HG03103 (cell line): ENCODE data around the gene TPCN2.

Experiments
- ATAC-seq: cut with Tn5 transposase; IDR thresholded peaks from one replicate; pipeline ENCODE4 v1.9.1; 2021; ENCODE audit warnings: low read depth; ENCODE audit not compliant: unreplicated experiment

Gene TPCN2

GRCh38 chr11:69010361-69010891 is 38.3 kb upstream of the TPCN2 start:
- ATAC-seq = no peak

DNA sequence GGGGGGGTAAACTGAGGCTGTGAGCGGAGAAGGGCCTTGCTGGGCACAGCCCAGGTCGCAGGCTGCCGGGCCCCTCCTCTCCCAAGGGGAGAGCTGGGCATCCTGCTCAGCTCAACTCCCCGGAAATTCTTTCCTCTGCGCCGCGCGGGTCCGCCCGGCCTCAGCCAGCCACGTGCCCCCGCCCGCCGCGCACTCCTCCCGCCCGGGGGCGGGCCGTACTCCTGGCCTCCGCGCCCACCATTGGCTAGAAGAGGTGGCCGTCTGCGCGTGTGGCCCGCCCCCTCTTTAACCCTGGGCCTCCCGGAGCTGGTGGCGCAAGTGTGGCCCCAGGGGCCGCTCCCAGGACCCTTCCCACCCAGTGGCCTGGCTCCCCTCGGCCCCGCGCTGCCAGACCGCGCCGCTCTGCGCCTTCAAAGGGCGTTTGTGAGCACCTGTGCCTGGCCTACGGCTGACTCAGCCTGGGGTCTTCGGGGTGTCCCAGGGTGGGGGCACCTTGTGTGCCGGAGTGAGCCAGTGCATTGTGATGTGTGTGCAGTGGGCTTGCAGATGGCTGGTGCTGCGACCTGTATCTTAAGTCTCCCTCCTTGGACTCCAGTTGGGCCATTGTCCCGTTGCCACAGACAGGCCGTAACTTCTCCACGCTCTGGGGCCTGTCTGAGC is 37.6 kb upstream of the TPCN2 start:
- no peak for ATAC-seq

DNA sequence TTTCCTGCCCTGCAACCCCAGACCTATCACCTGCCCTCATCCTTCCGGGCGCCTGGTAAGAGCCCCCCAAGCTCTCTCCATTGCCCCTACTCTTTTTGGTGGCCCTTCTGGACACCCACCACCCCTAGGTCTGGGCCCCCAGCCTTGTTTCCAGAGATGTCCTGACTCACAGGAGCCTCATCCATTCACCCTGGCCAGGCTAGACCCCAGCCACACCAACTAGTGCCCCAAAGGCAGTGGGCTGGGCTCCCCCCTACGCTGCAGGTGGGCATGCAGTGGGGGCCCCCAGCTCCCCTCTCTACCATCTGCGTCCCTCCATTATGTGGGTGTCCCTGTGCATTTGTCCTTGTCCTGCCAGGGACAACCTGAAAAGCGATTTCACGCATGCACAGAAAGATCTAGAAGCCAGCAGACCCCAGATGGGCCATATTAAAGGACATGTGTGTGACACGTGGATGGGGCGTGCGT is 37.1 kb upstream of the TPCN2 start:
- ATAC-seq = no peak

DNA sequence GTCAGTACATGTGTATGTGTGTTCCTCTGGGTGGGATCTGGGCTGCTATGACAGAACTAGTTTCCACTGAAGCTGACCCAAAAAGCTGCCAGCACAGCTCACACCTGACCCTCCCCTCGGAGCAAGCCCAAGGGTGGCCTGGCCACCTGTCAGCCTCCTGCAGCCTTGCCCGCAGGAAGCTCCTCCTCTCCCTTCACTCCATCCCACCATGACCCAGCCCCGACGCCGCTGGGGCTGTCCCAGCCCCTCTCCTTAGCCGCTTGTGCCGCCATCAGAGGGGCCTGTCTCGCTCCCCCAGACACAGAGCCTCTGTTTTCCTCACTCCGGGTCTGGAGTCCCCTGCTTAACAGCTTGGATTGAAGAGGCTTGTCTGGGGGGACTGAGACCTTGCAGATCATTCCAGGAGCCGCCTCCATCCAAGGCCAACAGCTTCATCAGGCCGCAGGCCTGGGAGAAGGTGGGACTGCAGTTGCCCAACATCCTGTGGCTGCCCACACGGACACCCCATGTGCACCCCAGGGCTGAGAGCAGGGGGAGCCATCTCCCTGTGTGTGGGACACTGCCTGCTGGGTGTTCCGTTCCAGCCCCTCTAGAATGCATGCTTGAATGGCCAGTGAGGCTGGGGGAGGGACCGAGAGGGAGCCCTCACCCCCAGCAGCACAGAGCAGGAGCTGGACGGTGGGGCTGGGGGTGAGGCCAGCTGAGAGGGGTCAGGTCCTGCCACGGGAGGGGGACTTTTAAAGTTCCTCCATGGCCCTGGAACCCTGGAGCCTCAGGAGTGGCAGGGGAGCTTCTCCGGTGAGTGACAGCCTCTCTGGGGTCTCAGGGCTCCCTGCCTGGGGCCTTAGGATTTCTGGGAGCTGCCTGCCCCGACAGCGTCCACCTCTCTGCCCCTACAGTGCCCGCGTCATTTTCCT is 36.4 kb upstream of the TPCN2 start:
- no peak for ATAC-seq

GRCh38 chr11:69013009-69013951 is 35.5 kb upstream of the TPCN2 start, which contains the start of gene MRGPRF:
MRGPRF (minus strand) TSS chr11:69013246; CDS start chr11:69009901, 3,345 bp downstream.
- no peak for ATAC-seq

GRCh38 chr11:69014084-69014851 is 34.5 kb upstream of the TPCN2 start:
- ATAC-seq = no peak

DNA sequence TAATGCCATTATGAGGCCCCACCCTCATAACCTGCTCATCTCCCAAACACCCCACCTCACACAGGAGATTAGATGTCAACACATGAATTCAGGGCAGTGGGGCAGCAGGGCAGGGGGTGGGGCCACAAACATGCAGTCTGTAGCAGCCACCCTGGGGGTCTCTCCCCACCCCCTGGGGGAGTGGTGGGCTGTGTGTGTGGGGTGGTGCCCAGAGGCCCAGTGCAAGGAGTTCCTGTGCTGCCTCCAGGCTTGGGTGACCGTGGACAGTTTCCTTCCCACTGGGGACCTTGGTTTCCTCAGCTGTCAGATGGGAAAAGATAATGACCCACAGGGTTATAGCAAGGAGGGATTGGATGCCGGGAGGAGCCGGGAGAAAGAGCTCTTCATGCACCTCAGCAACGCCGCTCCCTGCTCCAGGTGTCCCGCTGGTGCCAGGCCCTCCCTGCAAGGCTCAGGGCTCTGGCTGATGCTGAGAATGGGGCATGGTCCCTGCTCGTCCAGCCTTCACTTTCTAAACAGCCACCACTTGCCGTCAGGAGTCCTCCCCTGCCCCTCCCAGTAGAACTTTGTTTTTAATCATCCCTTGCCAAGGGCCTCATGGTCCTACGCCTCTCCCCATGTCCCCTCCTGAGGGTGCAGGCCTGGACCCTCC is 33.7 kb upstream of the TPCN2 start:
- no peak for ATAC-seq

GRCh38 chr11:69017951-69018350 is 30.8 kb upstream of the TPCN2 start:
- no peak for ATAC-seq

GRCh38 chr11:69018924-69019323 is 29.8 kb upstream of the TPCN2 start:
- ATAC-seq = no peak

- no peak for ATAC-seq
These were observed 26.5 kb upstream of the TPCN2 start for GRCh38 chr11:69022260-69022659.

DNA sequence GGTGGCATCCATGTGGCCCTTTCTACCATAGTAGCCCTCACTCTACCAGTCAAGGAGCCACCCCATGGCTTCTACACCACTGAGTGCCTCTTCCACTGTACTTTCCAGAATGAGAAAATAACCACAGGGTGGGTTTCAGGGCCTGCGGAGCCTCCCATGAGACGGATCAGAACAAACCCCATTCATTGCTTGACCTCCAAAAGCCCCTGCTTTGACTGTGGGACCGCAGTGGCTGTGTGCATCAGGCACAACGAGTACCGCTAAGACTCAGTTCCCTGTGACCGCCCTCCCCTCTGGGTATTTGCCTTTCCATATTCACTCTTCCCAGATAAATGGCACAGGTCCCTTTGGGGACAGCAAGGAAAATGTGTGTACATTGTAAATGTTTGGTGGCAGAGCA is 24.2 kb upstream of the TPCN2 start:
- no peak for ATAC-seq

GRCh38 chr11:69027704-69028372 is 20.9 kb upstream of the TPCN2 start:
- no peak for ATAC-seq

DNA sequence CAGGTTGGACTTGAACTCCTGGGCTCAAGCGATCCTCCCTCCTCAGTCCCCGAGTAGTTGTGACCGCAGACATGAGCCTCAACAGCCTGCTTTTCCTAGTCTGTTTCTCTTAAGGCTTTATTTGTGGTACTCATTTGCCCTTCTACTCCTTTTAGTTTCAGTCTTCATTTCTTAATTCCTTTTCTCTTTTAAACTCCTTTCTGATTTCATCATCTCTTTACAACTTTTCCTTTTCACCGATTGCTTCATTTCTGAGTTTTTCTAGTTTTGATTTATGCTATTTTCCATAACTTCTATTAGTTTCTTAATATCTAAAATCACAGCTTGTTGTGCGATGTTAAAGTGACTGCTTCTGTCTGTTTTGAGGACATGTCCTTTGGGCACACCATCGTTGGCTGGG is 18.4 kb upstream of the TPCN2 start:
- no peak for ATAC-seq

DNA sequence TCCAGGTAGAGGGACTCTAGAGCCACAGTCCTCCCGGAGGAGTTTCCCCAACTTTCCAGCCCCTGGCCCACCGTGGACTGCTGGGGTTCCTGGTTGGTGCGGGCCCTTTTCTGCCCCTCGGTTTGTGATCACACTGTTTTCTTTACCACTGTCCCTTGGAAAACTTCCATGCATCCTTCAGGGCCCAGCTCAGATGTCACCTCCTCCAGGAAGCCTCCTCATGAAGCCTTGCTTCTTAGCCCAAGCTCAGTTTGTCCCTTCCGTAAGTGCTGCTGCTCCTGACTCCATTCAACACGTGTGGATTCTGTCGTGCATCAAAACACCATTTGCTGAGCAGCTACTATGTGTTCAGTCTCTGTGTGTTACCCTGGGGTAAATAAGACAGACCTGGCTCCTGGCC is 15.9 kb upstream of the TPCN2 start:
- ATAC-seq = no peak

GRCh38 chr11:69033431-69033830 is 15.3 kb upstream of the TPCN2 start:
- ATAC-seq = no peak

DNA sequence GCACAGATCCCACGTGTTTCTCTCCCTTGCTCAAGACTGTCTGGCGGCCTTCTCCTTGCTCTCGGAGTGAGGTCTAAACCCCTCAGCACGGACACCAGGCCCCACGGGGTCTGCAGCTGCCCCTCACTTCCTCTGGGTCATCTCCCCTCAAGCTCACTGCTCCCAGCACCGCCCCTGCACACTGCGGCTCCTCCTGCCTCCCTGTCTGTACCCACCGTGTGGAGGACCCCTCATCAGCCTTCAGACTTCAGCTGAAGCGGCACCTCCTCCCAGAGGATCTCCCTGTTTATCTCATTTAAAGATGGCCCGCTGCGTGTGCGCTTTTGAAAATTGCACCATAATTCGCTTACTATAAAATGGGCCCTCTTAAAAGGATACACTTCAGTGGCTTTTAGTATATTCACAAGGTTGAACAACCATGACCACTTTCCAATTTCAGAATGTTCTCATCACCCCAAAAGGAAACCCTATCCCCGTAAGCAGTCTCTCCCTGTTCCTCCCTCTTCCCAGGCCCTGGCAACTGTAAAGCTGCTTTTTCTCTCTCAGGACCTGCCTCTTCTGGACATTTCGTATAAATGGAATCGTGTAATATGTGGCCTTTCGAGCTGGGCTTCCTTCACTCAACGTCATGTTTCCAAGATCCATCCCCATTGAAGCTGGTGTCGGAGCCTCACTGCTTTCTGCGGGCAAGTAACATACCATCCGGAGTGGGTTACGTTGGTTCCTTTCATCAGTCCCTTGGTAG is 14.4 kb upstream of the TPCN2 start:
- ATAC-seq = no peak

DNA sequence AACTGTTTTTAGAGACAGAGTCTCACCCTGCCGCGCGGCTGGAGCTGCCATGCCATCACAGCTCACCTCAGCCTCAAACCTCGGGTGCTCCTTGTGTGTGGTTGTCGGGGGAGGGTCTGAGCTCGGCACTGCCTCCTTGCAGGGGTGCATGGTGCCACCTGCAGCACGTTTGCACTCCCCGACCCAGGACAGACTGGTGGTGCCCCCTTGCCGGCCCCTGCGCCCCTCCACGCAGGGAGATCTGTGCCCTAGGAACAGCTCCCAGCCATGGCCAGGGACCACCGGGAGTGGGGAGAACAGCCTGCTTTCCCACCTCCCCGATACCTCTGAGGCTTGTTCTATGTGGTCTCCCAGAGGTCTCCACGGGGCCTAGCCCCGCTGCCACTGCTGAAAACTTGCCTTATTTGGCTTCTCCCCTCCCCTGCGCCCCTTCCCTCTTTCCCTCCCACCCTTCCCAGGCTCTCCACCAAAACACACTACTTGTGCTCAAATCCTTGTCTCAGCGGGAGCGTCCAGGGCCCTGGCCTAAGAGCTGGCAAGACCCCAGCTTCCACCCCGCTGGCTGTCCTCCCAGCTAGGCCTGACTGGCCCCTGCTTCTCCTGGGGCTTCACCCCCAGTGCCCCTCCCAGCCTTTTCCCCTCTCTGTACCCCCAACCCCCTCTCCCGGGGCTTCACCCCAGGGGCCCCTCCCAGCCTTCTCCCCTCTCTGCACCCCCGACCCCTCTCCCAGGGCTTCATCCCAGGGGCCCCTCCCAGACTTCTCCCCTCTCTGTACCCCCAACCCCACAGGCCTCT is 13.4 kb upstream of the TPCN2 start:
- no peak for ATAC-seq
